DOHH2 (cell line): ENCODE data around the gene LRRC4C.

Experiments used
- EZH2phosphoT487 ChIP-seq: fragments of 200-600 bp; sonication (generic); IDR thresholded peaks from 2 replicates; pipeline ENCODE4 v1.6.1; 2017; ENCODE audit warnings: borderline replicate concordance, mild to moderate bottlenecking, antibody characterized with exemption, low read length, moderate library complexity, mixed read lengths
- TF ChIP-seq, protein P1 (sequence below): fragments of 200-600 bp; sonication (generic); IDR thresholded peaks from one replicate; pipeline ENCODE4 v1.5.1; 2014; ENCODE audit warnings: antibody characterized with exemption, mild to moderate bottlenecking, low read depth, low read length; ENCODE audit not compliant: poor library complexity, severe bottlenecking

DNA sequence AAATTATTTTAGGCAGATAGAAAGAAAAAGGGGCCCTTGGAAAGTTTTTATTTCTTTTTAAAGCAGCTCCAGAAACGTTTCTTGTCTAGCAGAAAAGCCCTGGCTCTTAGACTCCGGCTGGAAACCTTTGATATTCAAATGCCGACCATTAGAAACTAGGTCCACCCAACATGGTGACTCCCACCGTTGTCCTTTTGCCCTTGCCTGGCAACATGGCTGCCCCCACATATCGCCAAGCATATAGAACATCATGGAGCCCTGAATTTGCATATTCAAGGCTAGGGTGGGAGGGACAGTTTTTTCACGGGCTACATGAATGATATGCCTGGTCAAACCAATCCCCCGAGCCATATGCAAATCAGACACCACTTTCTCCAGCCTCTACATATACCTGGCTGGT lies 1379.0 kb downstream of the LRRC4C start:
- TF ChIP-seq, protein P1, sequence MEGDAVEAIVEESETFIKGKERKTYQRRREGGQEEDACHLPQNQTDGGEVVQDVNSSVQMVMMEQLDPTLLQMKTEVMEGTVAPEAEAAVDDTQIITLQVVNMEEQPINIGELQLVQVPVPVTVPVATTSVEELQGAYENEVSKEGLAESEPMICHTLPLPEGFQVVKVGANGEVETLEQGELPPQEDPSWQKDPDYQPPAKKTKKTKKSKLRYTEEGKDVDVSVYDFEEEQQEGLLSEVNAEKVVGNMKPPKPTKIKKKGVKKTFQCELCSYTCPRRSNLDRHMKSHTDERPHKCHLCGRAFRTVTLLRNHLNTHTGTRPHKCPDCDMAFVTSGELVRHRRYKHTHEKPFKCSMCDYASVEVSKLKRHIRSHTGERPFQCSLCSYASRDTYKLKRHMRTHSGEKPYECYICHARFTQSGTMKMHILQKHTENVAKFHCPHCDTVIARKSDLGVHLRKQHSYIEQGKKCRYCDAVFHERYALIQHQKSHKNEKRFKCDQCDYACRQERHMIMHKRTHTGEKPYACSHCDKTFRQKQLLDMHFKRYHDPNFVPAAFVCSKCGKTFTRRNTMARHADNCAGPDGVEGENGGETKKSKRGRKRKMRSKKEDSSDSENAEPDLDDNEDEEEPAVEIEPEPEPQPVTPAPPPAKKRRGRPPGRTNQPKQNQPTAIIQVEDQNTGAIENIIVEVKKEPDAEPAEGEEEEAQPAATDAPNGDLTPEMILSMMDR: no peak
- no peak for TF ChIP-seq EZH2phosphoT487
